CD14-positive monocyte (primary cell): ENCODE measurements around the gene ACSL3. TPM values are rescaled to one million over a fixed set of nuclear protein-coding genes. Genes with fewer than 3 reads are reported as not detected.
"Not testable (repeated sequence)": the region's sequence is repeated elsewhere in the genome, so short reads cannot be mapped to it uniquely, and the experiment has no call there.

Experiments used
- DNase-seq, 3 donors: peaks; one replicate each; pipeline ENCODE4 v3.0.0-alpha.2; 2011 to 2022
- H2AFZ ChIP-seq: 2 replicates; pipeline ENCODE4 v1.6.0; 2012; ENCODE audit warnings: mild to moderate bottlenecking, low read depth, low read length, inconsistent platforms; ENCODE audit not compliant: insufficient read depth, poor library complexity, severe bottlenecking
- H3K27ac ChIP-seq, 2 donors: 1 replicate in 1 of 2; 2 replicates in 1 of 2; pipeline ENCODE4 v1.5.1; 2012 to 2013; ENCODE audit warnings: low read length in 2 of 2, control low read depth in 1 of 2, inconsistent platforms in 1 of 2, low read depth in 1 of 2, mild to moderate bottlenecking in 1 of 2
- H3K27me3 ChIP-seq, 2 donors: one replicate each; pipeline versions ENCODE4 v1.6.0 to v1.6.1; 2011 to 2013; ENCODE audit warnings: low read length in 2 of 2; ENCODE audit not compliant: control insufficient read depth in 2 of 2, insufficient read depth in 2 of 2
- H3K36me3 ChIP-seq, 2 donors: replicated peaks in 1 of 2; 1 replicate in 1 of 2; 2 replicates in 1 of 2; pipeline versions ENCODE4 v1.5.1 to v1.6.1; 2012 to 2013; ENCODE audit warnings: low read length in 2 of 2, control low read depth in 1 of 2, inconsistent platforms in 1 of 2, mild to moderate bottlenecking in 1 of 2; ENCODE audit not compliant: insufficient read depth in 2 of 2, control insufficient read depth in 1 of 2
- H3K4me1 ChIP-seq, 2 donors: 1 replicate in 1 of 2; 2 replicates in 1 of 2; pipeline versions ENCODE4 v1.5.1 to v1.6.1; 2012 to 2013; ENCODE audit warnings: low read length in 2 of 2, control low read depth in 1 of 2, inconsistent platforms in 1 of 2, mild to moderate bottlenecking in 1 of 2, moderate library complexity in 1 of 2; ENCODE audit not compliant: insufficient read depth in 2 of 2, control insufficient read depth in 1 of 2
- H3K4me2 ChIP-seq: replicated peaks from 2 replicates; pipeline ENCODE3; 2012; ENCODE audit warnings: low read length, moderate library complexity, mild to moderate bottlenecking; ENCODE audit not compliant: poor library complexity, severe bottlenecking; ENCODE audit errors: extremely low read depth
- H3K4me3 ChIP-seq, 3 experiments: fragments of 200-600 bp in 1 of 3; sonication (generic) in 1 of 3; replicated peaks in 1 of 3; 1 replicate in 2 of 3; 2 replicates in 1 of 3; pipeline ENCODE4 v1.5.1; 2011 to 2013; ENCODE audit warnings: low read length in 3 of 3, mild to moderate bottlenecking in 3 of 3, control low read depth in 2 of 3, low read depth in 2 of 3, inconsistent platforms in 1 of 3, moderate library complexity in 1 of 3
- H3K79me2 ChIP-seq: 2 replicates; pipeline ENCODE4 v1.6.0; 2012; ENCODE audit warnings: mild to moderate bottlenecking, control low read depth, inconsistent platforms, low read length, moderate library complexity; ENCODE audit not compliant: insufficient read depth
- H3K9ac ChIP-seq: 2 replicates; pipeline ENCODE4 v1.6.0; 2017; ENCODE audit warnings: low read length, mild to moderate bottlenecking; ENCODE audit not compliant: insufficient read depth, poor library complexity, severe bottlenecking
- H3K9me3 ChIP-seq, 2 donors: replicated peaks in 1 of 2; 1 replicate in 1 of 2; 2 replicates in 1 of 2; pipeline versions ENCODE4 v1.5.1 to v1.6.1; 2012 to 2013; ENCODE audit warnings: low read length in 2 of 2, control low read depth in 1 of 2; ENCODE audit not compliant: control insufficient read depth in 1 of 2, insufficient read depth in 1 of 2
- H4K20me1 ChIP-seq: 2 replicates; pipeline ENCODE4 v1.6.0; 2012; ENCODE audit warnings: mild to moderate bottlenecking, low read length, control low read depth, moderate library complexity; ENCODE audit not compliant: insufficient read depth
- H3K27ac Mint-ChIP-seq, 7 donors: one replicate each; pipeline ENCODE4 v1.8.0; 2020; ENCODE audit warnings: mild to moderate bottlenecking in 7 of 7, mixed read lengths in 7 of 7, moderate library complexity in 6 of 7, inconsistent platforms in 2 of 7
- H3K27me3 Mint-ChIP-seq, 3 donors: one replicate each; pipeline ENCODE4 v1.8.0; 2021 to 2022; ENCODE audit warnings: low read depth in 3 of 3, mild to moderate bottlenecking in 3 of 3, mixed read lengths in 3 of 3, moderate library complexity in 3 of 3, inconsistent platforms in 1 of 3
- H3K36me3 Mint-ChIP-seq, 2 donors: one replicate each; pipeline ENCODE4 v1.8.0; 2020; ENCODE audit warnings: mixed read lengths in 2 of 2, inconsistent platforms in 1 of 2, mild to moderate bottlenecking in 1 of 2
- H3K4me1 Mint-ChIP-seq: one replicate; pipeline ENCODE4 v1.8.0; 2020; ENCODE audit warnings: mild to moderate bottlenecking, mixed read lengths
- H3K4me3 Mint-ChIP-seq, 2 donors: one replicate each; pipeline ENCODE4 v1.8.0; 2020; ENCODE audit warnings: mild to moderate bottlenecking in 2 of 2, mixed read lengths in 2 of 2, moderate library complexity in 1 of 2
- H3K9me3 Mint-ChIP-seq, 7 donors: one replicate each; pipeline ENCODE4 v1.8.0; 2020 to 2022; ENCODE audit warnings: mixed read lengths in 7 of 7, mild to moderate bottlenecking in 6 of 7, moderate library complexity in 6 of 7, inconsistent platforms in 2 of 7
- WGBS: methylation state at CpG from one replicate; pipeline ENCODE4 v1.1.5; 2013; ENCODE audit warnings: missing lambda C conversion rate; ENCODE audit not compliant: insufficient coverage; 5-methylcytosine and 5-hydroxymethylcytosine counted together
- intact Hi-C, 2 donors: fragments of 100-400 bp; cut with micrococcal nuclease; formaldehyde crosslinking; loops; one replicate each; pipeline versions ENCODE4 v1.15.0 to v1.15.1; 2023
- polyA plus RNA-seq, 3 donors: library from polyadenylated mRNA; depleted of rRNA in 1 of 3; unstranded in 2 of 3; stranded (reverse) in 1 of 3; fragments of 300-500 nt in 2 of 3; fragments of >200 nt in 1 of 3; fragmentation: Illumina TruSeq in 2 of 3; gene quantifications; 1 replicate in 2 of 3; 2 replicates in 1 of 3; pipeline ENCODE4 v1.2.3, GENCODE V29; 2012 to 2021
- TF ChIP-seq, protein P1 (sequence below): fragments of 200-600 bp; IDR thresholded peaks from one replicate; pipeline ENCODE4 v1.8.0; 2022; ENCODE audit warnings: antibody characterized with exemption, mild to moderate bottlenecking

Gene ACSL3
- polyA plus RNA-seq, 3 donors: 8.8 to 24.4 (median 19.9) TPM

DNA sequence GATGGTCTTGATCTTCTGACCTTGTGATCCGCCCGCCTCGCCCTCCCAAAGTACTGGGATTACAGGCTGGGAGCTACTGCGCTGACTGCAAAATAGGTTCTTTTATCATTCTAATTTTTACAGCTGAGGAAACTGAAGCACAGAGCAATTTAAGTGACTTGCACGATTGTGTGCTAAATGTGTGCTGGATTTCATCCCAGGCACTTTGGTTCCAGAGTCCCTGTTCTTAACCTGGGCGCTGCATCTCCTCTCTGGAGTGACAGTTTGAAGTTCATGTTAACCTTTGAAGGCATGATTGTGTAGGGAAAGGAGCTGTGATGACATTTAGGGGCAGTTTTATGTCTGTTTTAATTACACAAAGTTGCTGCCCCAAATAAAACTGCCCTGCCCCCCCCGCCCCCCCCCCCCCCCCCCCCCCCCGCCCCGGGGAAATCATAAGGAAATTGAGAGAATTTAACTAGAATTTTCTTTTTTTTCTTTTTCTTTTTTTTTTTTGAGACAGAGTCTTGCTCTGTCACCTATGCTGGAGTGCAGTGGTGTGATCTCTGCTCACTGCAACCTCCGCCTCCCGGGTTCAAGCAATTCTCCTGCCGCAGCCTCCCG lies 5.6 kb downstream of the ACSL3 start:
- H3K9ac ChIP-seq: no peak overlapping the region
- Mint-ChIP-seq H3K27me3 (no peaks in the 10 kb centered on the region), H3K36me3 (peaks cover 0 to 3% of the 10 kb centered on the region in 2 donors), H3K4me1 (peaks cover 12% of the 10 kb centered on the region), H3K27ac (peak overlapping the region in 1 of 7 donors; percentile 44), H3K4me3 (no peak overlapping the region), H3K9me3 (no peaks in the 10 kb centered on the region)
- DNase-seq: no peak
- intact Hi-C loops: loop anchor here in 1 of 2 donors (10.0 kb wide), 1 partner anchor 72 kb away; no protein-coding TSS in a partner anchor
- WGBS: 67% methylated on average over 2 of the region's 13 CpGs
- peaks cover 99% of the 10 kb centered on the region for H3K79me2 ChIP-seq
- H4K20me1 ChIP-seq: peaks cover 97% of the 10 kb centered on the region
- no peak overlapping the region for H3K4me3 ChIP-seq
- H2AFZ ChIP-seq: no peak overlapping the region
- no peaks in the 10 kb centered on the region for H3K36me3 ChIP-seq
- H3K4me2 ChIP-seq: no peak overlapping the region
- TF ChIP-seq, protein P1, sequence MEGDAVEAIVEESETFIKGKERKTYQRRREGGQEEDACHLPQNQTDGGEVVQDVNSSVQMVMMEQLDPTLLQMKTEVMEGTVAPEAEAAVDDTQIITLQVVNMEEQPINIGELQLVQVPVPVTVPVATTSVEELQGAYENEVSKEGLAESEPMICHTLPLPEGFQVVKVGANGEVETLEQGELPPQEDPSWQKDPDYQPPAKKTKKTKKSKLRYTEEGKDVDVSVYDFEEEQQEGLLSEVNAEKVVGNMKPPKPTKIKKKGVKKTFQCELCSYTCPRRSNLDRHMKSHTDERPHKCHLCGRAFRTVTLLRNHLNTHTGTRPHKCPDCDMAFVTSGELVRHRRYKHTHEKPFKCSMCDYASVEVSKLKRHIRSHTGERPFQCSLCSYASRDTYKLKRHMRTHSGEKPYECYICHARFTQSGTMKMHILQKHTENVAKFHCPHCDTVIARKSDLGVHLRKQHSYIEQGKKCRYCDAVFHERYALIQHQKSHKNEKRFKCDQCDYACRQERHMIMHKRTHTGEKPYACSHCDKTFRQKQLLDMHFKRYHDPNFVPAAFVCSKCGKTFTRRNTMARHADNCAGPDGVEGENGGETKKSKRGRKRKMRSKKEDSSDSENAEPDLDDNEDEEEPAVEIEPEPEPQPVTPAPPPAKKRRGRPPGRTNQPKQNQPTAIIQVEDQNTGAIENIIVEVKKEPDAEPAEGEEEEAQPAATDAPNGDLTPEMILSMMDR: no peak
- H3K27me3 ChIP-seq: no peaks in the 10 kb centered on the region
- H3K4me1 ChIP-seq: peaks cover 37 to 46% of the 10 kb centered on the region in 2 donors
- no peak overlapping the region for H3K27ac ChIP-seq
- no peaks in the 10 kb centered on the region for H3K9me3 ChIP-seq

DNA sequence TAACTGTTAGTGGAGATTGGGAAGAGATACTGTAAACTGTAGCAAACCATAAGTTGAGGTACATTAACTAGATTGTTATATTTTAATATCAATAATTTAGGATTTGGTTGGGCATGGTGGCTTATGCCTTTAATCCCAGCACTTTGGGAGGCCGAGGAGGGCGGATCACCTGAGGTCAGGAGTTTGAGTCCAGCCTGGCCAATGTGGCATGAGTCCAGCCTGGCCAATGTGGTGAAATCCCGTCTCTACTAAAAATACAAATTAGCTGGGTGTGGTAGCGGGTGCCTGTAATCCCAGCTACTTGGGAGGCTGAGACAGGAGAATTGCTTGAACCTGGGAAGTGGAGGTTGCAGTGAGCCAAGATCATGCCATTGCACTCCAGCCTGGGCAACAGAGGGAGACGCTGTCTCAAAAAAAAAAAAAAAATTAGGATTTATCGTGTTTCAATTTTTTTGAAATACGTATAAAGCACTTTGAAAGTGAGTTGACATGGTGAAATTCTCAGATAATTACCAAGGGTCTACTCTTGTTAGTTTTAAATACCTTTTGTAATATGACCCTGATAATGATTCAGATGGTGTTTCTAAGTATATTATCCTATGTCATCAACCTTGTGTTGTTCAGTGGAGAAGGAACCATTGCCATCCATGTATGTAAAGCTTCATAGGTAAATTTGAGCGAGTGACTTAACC lies 7.9 kb downstream of the ACSL3 start:
- peaks cover 97% of the 10 kb centered on the region for H4K20me1 ChIP-seq
- H3K4me3 ChIP-seq: peak overlapping the region in 1 of 3 experiments; percentile 16
- WGBS: 100% methylated on average over 2 of the region's 8 CpGs
- not testable (repeated sequence) for H2AFZ ChIP-seq, H3K9ac ChIP-seq, H3K27me3 ChIP-seq, H3K27me3 Mint-ChIP-seq, H3K9me3 ChIP-seq, H3K4me3 Mint-ChIP-seq, H3K36me3 Mint-ChIP-seq, H3K9me3 Mint-ChIP-seq, H3K36me3 ChIP-seq, DNase-seq
- H3K79me2 ChIP-seq: peaks cover 99% of the 10 kb centered on the region
- H3K27ac Mint-ChIP-seq: peak overlapping the region in 2 of 7 donors; percentile 18 to 50
- H3K4me1 ChIP-seq: peaks cover 28 to 35% of the 10 kb centered on the region in 2 donors
- H3K4me2 ChIP-seq: peak overlapping the region; percentile 5
- intact Hi-C loops: loop anchor here in 1 of 2 donors (10.0 kb wide), 1 partner anchor 74 kb away; no protein-coding TSS in a partner anchor
- H3K4me1 Mint-ChIP-seq: peaks cover 17% of the 10 kb centered on the region
- H3K27ac ChIP-seq: peak overlapping the region in 1 of 2 donors; percentile 5
